Posterior vena cava (tissue), 2 donors: Measurements from ENCODE around the gene CMAS. TPM values are rescaled to one million over a fixed set of nuclear protein-coding genes. Genes with fewer than 3 reads are reported as not detected.
A peak's percentile ranks its signal among the peaks of the same experiment; 100 is the strongest.
"Not testable (repeated sequence)": the region's sequence is repeated elsewhere in the genome, so short reads cannot be mapped to it uniquely, and the experiment has no call there.

Experiments
- DNase-seq: peaks from one replicate; pipeline ENCODE4 v3.0.0-alpha.2; 2020; ENCODE audit warnings: low spot score
- intact Hi-C, 2 donors: fragments of 100-400 bp; cut with DNase I; formaldehyde crosslinking; loops; one replicate each; pipeline versions ENCODE4 v1.14.1 to v1.14.2; 2022 to 2023
- long read RNA-seq, 2 donors: library from polyadenylated mRNA; unstranded; transcript quantifications; one replicate each; pipeline ENCODE4 v2.0.0, GENCODE V29; 2020 to 2021
- total RNA-seq, 2 donors: library from RNA; stranded (reverse); fragmentation: NEBNext Ultra II Directional; extraction: Animal tissue kit (Norgen Biotek cat#: 25700); gene quantifications; one replicate each; pipeline ENCODE4 v1.2.1, GENCODE V29; 2021
- donor health status: DM: yes; HTN: yes; CAD: no.
- donor health status: DM: yes; HTN: yes; CAD: no.

CMAS gene
- 10 to 100 TPM; 28.8 to 42.1 TPM for total RNA-seq
- long read RNA-seq, donor 1, transcript CMAS-201 (8 exons, 1,787 nt), result major isoform, 14 of 17 reads
- long read RNA-seq, donor 1, partial matches to known transcripts, result 1 of 17 reads
- long read RNA-seq, donor 1, other reads (novel, unspliced or antisense), result 2 of 17 reads
- long read RNA-seq, donor 2, transcript CMAS-201 (8 exons, 1,787 nt), result major isoform, 136 of 150 reads
- long read RNA-seq, donor 2, partial matches to known transcripts, result 11 of 150 reads
- long read RNA-seq, donor 2, other reads (novel, unspliced or antisense), result 3 of 150 reads

DNA sequence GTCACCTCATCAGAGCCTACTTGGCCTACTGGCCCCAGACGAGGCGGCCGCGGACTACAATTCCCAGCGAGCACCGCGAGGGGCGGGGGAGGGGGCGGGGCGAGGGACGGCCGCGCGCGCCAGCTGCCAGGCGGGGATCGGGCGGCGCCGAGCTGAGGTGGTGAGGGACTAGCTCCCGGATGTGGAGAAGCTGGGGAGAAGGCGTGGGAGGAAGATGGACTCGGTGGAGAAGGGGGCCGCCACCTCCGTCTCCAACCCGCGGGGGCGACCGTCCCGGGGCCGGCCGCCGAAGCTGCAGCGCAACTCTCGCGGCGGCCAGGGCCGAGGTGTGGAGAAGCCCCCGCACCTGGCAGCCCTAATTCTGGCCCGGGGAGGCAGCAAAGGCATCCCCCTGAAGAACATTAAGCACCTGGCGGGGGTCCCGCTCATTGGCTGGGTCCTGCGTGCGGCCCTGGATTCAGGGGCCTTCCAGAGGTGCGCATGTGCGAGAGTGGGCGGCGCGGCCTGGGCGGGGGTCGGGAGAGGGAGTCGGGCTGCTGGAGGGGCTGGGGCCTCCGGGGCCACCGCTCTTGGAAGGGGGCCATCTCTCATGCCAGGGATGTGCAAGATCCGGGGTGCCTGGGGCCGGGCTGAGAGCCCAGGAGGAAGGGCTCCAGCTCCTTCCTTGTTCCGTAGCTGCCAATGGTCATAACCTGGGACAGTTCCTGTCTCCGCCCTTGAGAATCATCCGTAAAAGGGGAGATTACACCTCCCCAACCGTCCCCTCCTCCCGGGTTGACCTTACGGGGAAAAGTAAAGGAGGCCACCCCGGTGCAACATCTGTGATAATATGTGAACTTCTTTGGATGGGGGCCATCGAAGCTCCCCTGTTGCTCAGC is at the start of gene CMAS:
CMAS (plus strand) TSS at position 129 of the 878 bp plus-strand sequence; CDS start at position 215, 86 bp downstream.
- intact Hi-C loops, result no loop called here
- DNase-seq, result peak; percentile 92

DNA sequence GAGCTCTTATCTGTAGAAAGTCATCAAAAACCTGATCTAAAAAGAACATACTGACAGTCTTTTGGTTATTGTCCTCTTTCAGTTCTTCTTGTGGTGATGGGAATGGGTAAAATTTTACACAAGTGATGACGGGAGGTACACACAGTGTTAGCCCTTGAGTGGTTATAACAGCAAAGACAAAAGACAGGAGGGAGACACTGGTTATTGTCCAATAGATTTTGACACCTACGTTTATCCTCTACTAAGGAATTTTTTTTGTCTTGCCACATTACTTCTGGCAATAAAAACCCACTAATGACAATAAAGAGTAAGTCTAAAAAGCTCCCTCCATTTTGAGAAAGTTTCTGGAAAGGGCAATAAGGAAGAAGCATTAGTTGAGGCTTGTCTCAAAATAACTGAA is 47.7 kb upstream of the CMAS start:
- intact Hi-C loops, result no loop called here
- DNase-seq, result no peak

- intact Hi-C loops, result no loop called here
- DNase-seq, result no peak
Measured at GRCh38 chr12:21998782-21999181, 47.2 kb upstream of the CMAS start.

- intact Hi-C loops, result loop anchor here in 1 of 2 donors (10.0 kb wide), 1 partner anchor 308 kb away; no protein-coding TSS in a partner anchor
- DNase-seq, result no peak
Measured at GRCh38 chr12:22002430-22002829, 43.6 kb upstream of the CMAS start.

DNA sequence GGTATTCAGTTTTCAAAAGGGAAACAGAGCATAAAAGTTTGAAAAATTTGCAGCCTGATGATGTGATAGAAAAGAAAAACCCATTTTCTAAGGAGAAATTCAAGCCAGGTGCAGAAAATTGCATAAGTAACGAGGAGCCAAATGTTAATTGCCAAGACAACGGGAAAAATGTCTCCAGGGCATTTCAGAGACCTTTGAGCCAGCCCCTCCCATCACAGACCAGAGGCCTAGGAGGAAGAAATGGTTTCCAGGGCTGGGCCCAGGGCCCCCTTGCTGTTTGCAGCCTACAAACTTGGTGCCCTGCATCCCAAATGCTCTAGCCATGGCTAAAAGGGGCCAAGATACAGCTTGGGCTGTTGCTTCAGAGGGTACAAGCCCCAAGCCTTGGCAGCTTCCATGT is 38.2 kb upstream of the CMAS start:
- DNase-seq, result not testable (repeated sequence)
- intact Hi-C loops, result loop anchor here in 1 of 2 donors (10.0 kb wide), 1 partner anchor 313 kb away; no protein-coding TSS in a partner anchor

GRCh38 chr12:22008196-22008595 is 37.8 kb upstream of the CMAS start:
- intact Hi-C loops, result loop anchor here in 1 of 2 donors (10.0 kb wide), 1 partner anchor 313 kb away; no protein-coding TSS in a partner anchor
- no peak for DNase-seq

- no peak for DNase-seq
- intact Hi-C loops, result no loop called here
Measured at GRCh38 chr12:22014041-22014782, 31.8 kb upstream of the CMAS start.

- intact Hi-C loops, result no loop called here
Measured at GRCh38 chr12:22014783-22015144, 31.3 kb upstream of the CMAS start.

GRCh38 chr12:22016982-22017381 is 29.0 kb upstream of the CMAS start:
- intact Hi-C loops, result no loop called here
- no peak for DNase-seq

More at GRCh38 chr12:22014783-22015144, 31.3 kb upstream of the CMAS start:
- DNase-seq, result no peak

DNA sequence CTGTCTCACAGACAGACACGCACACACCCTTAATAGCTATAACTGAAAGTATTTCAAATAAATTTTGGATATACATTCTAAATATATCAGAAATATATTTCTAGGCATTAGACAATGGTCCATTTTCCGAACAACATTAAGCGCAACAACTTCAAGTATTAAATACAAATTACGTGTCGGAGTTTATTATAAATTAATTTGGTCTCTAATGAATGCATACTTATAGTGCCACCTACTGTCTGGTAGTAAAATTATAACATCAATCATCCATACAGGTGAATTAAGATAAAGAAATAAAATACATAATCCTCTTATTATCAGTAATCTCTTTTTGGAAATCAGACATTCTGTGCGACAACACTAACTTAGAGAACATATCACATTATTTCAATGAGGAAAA is 27.2 kb upstream of the CMAS start:
- intact Hi-C loops, result no loop called here
- no peak for DNase-seq

GRCh38 chr12:22023489-22023888 is 22.5 kb upstream of the CMAS start:
- DNase-seq, intact Hi-C loops: not testable (repeated sequence)

GRCh38 chr12:22029491-22029890 is 16.5 kb upstream of the CMAS start:
- no peak for DNase-seq
- intact Hi-C loops, result no loop called here

DNA sequence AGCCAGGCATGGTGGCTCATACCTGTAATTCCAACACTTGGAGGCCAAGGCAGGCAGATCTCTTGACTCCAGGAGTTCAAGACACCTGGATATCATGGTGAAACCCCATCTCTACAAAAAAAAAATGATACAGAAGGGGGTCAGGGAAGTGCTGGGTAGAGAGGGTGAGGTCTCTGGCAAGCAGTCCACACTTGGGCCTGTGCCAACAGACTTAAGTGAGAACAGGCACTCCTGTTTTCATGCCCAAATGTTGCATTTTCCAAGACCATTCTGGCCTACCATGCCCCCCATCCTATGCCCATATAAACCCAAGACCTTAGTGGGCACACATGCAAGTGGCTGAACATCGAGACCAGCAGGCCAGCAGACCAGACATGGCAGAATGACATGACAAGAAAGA is 16.0 kb upstream of the CMAS start:
- intact Hi-C loops, result no loop called here
- DNase-seq, result no peak

DNA sequence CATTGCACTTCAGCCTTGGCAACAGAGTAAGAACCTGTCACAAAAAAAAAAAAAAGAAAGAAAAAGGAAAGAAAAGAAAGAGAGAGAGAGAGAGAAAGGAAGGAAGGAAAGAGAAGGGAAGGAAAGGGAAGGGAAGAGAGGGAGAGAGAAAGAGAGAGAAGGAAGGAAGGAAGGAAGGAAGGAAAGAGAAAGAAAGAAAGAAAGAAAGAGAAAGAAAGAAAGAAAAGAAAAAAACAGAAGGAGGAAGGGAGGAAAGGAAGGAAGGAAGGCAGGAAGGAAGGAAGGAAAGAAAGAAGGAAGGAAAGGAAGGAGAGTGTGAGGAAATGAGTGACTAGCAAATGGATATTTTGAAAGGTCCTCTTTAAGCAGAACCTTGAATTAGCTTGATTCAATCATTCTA is 13.3 kb upstream of the CMAS start:
- intact Hi-C loops, result no loop called here
- no peak for DNase-seq

DNA sequence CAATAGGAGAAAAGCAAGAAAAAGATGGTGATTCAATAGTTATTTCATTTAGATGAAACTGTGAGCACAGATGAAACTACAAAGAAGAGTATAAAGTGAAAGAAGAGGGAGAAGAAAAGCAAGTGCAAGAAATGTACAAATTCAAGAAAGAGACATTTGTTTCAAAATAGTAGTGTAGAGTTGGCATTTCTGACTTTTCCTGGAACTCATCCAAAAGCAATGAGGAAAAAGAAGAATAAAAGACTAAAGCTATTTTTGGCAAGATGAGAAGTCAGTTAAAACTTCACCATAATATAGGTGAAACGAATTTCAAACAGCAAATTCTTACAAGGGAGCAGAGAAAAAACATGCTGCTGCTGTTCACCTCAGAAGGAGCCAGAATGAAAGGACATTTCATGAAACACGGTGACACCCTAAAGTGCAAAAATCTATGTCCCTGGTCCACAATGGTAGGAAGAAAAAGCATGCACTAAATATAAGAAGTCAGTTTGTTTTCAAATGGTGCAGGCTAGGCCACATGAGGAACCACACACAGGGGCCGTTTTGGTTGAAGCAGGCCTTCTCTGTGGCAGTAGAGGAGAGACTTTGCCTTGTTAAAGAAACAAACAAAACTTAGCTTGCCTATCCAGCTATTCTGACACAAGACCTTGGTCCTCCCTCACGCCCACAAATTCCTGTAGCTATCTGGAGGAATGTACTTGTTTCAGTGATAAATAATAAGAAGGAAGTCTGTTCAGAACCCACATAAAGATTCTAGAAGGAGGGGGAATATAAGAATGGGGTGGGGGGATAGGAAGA is 11.1 kb upstream of the CMAS start:
- DNase-seq, result no peak
- intact Hi-C loops, result no loop called here

DNA sequence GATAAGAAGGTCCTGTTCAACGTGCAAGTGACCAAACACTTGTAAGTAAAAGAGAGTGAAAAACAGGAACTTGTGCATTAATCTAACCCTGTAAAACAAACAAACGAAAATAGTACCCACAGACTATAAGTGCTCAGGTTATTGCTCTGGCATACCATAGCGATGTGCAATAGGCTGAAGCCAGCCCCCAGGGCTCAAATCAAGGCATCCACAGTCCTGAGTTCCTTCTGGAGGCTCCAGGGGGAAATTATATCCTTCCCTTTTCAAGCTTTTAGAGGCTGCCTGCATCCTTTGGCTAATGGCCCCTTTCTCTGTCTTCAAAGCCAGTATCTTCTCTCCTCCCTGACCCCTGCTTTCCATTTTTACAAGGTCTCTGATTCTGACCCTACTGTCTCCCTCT is 8.1 kb upstream of the CMAS start:
- intact Hi-C loops, result no loop called here
- DNase-seq, result no peak

DNA sequence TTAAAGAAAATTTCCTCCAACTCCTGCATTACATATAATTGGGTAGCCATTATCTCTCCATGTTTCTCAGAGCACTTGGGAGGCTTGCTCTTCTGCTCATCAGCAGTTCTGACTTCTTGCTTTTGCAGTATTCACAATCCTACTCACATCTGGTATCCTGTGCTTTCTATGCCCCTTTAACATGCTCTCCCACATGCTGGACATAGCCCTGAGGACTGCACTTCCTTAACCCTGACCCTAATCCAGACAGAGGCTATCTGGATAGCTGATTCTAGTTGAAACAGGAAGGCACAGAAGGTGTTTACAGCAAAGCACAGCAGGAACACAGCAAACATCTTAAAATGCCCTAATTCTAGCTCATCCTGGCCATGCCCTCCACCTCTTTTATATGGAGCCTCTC is 7.3 kb upstream of the CMAS start:
- DNase-seq, result no peak
- intact Hi-C loops, result no loop called here

GRCh38 chr12:22039361-22039760 is 6.7 kb upstream of the CMAS start:
- intact Hi-C loops, result no loop called here
- DNase-seq, result no peak
